GM12891 (cell line): Measurements from ENCODE around the gene ATP1A2.

Source experiments
- PAX5 ChIP-seq: IDR thresholded peaks from 2 replicates; pipeline ENCODE4 v1.6.1; 2011; ENCODE audit warnings: low read length, moderate library complexity, mild to moderate bottlenecking; ENCODE audit not compliant: insufficient read depth, severe bottlenecking
- POLR2A ChIP-seq: IDR thresholded peaks from 2 replicates; pipeline ENCODE4 v1.6.1; 2011; ENCODE audit warnings: low read depth, low read length, control low read depth
- POLR2AphosphoS5 ChIP-seq: IDR thresholded peaks from 2 replicates; pipeline ENCODE4 v1.6.1; 2011; ENCODE audit warnings: low read depth, low read length, control low read depth
- SPI1 ChIP-seq: IDR thresholded peaks from 2 replicates; pipeline ENCODE4 v1.6.1; 2011; ENCODE audit warnings: low read depth, low read length, control low read depth
- TAF1 ChIP-seq: IDR thresholded peaks from 2 replicates; pipeline ENCODE4 v1.6.1; 2011; ENCODE audit warnings: low read depth, low read length, control low read depth

DNA sequence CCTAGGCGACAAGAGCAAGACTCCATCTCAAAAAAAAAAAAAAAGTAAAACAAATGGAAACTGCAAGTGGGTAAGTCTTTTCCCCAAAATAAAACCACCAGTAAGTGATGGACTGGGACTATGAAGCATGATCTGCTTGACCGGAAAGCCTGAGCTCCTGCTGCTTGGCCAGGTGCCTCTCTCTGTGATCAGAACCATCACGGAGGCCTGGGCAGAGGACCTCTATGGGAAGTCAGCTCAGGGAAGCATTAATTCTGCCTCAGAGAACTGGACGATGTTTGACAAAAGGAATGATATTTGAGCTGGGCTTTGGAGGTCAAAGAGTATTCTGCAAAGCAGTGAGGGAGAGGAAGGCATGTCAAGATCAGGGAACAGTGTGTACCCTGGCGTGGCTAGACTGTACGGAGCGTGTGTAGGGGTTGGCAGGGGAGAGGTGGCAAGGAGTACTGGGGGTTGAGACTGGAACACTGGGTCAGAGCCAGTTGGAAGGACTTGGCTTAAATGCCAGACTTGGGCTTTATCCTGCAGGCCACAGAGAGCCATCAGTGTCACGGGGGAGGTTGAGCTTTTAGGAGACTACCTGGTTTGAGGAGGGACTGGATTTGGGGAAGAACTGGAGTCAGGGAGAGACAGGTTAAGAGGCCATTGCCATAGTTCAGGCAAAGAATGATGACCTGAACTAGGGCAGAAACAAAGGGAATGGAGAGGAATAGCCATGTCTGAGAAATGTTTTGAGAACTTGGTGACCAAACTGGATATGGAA is 16.4 kb downstream of the ATP1A2 start:
- no peak for TF ChIP-seq POLR2AphosphoS5
- TF ChIP-seq POLR2A, result no peak
- TF ChIP-seq PAX5, result no peak
- TF ChIP-seq TAF1, result no peak
- TF ChIP-seq SPI1, result no peak
